Measurements from ENCODE around the gene BORCS8. TPM values are rescaled to one million over a fixed set of nuclear protein-coding genes. Genes with fewer than 3 reads are reported as not detected.
A peak's percentile ranks its signal among the peaks of the same experiment; 100 is the strongest.

Gene BORCS8
- total RNA-seq, 1 donor from 2014 or later, result 26.7 TPM

DNA sequence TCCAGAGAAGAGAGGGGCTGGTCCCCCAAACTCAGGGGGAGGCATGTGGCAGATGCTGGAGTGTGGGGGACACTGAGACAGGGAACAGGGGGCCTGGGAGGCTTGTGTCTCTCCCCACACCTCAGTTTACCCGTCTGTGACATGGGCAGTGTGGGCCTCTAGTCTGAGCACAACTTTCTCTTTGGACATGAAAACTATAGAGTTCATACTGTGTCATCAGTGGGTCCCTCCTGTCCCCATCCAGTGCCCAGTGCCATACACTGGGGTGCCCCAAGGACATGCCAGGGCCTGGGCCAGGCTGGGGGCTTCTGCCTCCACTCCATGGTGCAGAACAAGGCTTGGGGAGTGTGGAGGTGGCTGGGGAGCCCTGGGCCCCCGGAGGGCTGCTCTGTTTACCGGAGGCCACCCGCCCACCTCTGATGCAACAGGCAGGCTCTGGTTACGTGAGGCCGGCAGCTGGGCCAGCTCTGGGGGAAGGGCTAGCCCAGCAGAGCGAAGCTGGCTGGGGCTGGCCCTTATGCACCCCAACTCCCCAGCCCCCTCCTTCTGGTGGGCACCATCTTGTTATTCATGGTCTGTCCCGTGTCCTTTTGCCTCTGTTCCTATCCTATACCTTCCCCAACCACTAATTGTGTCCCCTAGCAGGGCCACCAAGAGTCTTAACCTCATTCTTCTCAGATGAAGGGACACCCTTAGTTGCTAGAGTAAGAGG lies 20.0 kb downstream of the BORCS8 start:
- DNase-seq (ENCODE audit: low spot score in 2 of 2, unreplicated experiment in 2 of 2), result no peak
- Mint-ChIP-seq H3K27me3 (ENCODE audit: low read depth) (peaks cover 19% of the 10 kb centered on the region), H3K4me3 (no peak overlapping the region), H3K9me3 (no peaks in the 10 kb centered on the region), H3K4me1 (peaks cover 19% of the 10 kb centered on the region), H3K27ac (no peak overlapping the region), H3K36me3 (peaks cover 2% of the 10 kb centered on the region)
- TF ChIP-seq, protein P1, sequence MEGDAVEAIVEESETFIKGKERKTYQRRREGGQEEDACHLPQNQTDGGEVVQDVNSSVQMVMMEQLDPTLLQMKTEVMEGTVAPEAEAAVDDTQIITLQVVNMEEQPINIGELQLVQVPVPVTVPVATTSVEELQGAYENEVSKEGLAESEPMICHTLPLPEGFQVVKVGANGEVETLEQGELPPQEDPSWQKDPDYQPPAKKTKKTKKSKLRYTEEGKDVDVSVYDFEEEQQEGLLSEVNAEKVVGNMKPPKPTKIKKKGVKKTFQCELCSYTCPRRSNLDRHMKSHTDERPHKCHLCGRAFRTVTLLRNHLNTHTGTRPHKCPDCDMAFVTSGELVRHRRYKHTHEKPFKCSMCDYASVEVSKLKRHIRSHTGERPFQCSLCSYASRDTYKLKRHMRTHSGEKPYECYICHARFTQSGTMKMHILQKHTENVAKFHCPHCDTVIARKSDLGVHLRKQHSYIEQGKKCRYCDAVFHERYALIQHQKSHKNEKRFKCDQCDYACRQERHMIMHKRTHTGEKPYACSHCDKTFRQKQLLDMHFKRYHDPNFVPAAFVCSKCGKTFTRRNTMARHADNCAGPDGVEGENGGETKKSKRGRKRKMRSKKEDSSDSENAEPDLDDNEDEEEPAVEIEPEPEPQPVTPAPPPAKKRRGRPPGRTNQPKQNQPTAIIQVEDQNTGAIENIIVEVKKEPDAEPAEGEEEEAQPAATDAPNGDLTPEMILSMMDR (IDR thresholded peaks at IDR 0.05; ENCODE audit: unreplicated experiment), result no peak

DNA sequence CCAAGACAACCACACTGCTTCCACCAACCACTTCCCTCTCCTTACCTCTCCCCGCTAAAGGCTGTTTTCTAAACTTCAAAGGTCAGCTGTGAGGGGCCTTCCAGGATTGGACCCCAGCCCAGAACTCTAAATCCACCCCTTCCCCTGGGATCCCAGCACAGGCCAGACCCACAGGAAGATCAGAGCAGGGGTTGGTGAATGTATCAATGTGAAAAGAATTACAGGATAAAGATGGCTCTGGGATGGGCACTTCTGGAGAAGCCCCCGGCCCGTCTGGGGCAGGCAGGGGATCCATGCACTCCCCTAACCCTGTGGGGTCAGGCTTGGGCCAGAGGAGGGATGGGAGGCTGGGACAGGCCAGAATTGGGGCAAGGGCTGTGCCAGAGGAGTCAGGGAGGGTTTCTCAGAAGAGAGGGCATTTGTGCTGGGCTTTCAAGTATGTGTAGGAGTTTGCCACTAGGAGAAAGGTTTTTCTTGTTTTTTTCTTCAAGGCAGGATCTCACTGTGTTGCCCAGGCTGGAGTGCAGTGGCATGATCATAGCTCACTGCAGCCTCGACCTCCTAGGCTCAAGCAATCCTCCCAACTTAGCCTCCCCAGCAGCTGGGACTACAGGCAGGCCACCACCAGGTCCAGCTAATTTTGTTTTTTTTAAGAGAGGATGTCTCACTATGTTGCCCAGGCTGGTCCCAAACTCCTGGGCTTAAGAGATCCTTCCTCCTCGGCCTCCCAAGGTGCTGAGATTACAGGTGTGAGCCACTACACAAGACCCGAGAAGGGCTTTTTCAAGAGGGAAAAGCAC lies 20.9 kb downstream of the BORCS8 start:
- peak overlapping the region; percentile 52 for H3K4me3 Mint-ChIP-seq
- no peak overlapping the region for H3K27ac Mint-ChIP-seq
- H3K9me3 Mint-ChIP-seq, result no peaks in the 10 kb centered on the region
- DNase-seq (ENCODE audit: low spot score in 2 of 2, unreplicated experiment in 2 of 2), result no peak
- peaks cover 19% of the 10 kb centered on the region for H3K27me3 Mint-ChIP-seq (ENCODE audit: low read depth)
- peaks cover 19% of the 10 kb centered on the region for H3K4me1 Mint-ChIP-seq
- H3K36me3 Mint-ChIP-seq, result no peaks in the 10 kb centered on the region
- TF ChIP-seq, protein P1 (IDR thresholded peaks at IDR 0.05; ENCODE audit: unreplicated experiment), result no peak

DNA sequence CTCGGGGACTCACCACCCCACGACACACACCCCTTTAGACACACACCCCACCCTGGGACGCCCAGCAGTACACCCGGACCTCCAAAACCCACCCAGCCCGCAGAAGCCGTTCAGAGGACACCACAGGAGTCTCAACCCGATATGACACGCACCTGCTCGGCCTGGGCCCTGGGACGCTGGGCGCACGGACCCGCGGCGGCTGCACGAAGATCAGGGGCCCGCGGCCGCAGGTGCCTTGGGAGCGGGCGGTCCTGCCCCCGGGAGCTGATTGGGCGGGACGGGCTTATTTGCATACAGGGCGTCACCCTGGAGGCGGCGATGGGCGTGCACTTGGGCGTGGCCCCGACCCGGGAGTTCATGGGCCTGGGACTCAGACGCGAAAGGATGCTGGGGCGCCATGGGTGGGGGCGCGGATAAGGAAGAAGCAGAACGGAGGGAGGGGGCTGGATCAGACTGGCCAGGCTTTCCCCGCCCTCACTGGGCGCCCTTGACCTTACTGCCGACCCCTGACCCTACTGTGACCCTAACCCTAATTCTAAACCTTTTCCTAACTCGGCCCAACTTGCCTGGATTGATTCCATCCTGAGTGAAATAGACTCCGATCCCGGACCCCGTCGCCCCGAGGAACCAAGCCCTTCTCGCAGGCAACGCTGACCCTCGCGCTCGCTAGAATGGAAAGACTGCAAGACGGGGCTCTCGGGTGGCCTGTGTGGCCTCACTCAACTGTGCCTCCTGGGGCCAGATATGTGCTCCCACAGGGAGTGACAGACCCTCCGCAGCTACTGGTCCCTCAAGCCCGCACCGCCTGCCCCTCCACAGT lies 21.7 kb downstream of the BORCS8 start, which contains the start of gene MEF2B:
Gene MEF2B (minus strand): TSS at position 211 of the 820 bp plus-strand sequence. CDS start 19,528 bp downstream, outside the sequence.
- TF ChIP-seq, protein P1 (IDR thresholded peaks at IDR 0.05; ENCODE audit: unreplicated experiment), result no peak
- peak; percentile 60 to 81 for DNase-seq (ENCODE audit: low spot score in 2 of 2, unreplicated experiment in 2 of 2)
- Mint-ChIP-seq H3K9me3 (no peaks in the 10 kb centered on the region), H3K4me3 (peak within 1 kb of the TSS; percentile 52), H3K36me3 (no peaks in the 10 kb centered on the region), H3K4me1 (peaks cover 19% of the 10 kb centered on the region), H3K27ac (no peak within 1 kb of the TSS), H3K27me3 (ENCODE audit: low read depth) (peaks cover 19% of the 10 kb centered on the region)

DNA sequence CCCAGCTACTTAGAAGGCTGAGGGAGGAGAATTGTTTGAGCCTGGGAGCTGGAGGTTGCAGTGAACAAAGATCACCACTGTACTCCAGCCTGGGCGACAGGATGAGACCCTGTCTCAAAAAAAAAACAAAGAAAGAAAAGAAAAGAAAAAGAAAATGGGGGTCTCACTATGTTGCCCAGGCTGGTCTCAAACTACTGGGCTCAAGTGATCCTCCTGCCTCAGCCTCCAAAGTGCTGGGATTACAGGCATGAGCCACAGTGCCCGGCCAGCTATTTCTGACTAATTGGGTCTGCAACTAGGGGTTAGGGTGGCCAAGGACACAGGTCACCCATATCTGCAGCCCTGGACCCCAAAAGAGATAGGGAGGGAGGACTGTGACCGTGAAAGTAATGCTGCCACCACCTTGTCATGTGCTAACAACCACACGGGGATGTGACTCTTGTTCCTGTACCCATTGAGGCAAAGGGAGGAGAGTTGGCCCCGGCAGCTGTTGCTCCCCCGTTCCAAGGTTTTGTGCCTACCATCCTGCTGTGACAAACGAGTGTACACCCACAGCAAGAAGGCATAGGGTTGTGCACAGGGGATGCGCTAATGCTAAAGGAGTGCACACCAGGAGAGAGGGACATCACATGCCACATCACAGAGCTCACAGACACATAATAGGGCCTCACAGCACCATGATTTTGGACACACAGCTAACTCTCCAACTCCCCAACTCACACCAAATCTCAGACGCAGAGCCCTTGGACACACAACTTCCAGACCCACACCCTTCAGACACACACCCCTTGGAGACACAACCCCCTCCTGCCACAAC lies 22.5 kb downstream of the BORCS8 start:
- no peak overlapping the region for H3K27ac Mint-ChIP-seq
- no peaks in the 10 kb centered on the region for H3K9me3 Mint-ChIP-seq
- H3K27me3 Mint-ChIP-seq (ENCODE audit: low read depth), result peaks cover 19% of the 10 kb centered on the region
- peak overlapping the region; percentile 52 for H3K4me3 Mint-ChIP-seq
- TF ChIP-seq, protein P1 (IDR thresholded peaks at IDR 0.05; ENCODE audit: unreplicated experiment), result no peak
- peaks cover 19% of the 10 kb centered on the region for H3K4me1 Mint-ChIP-seq
- no peak for DNase-seq (ENCODE audit: low spot score in 2 of 2, unreplicated experiment in 2 of 2)
- H3K36me3 Mint-ChIP-seq, result no peaks in the 10 kb centered on the region

DNA sequence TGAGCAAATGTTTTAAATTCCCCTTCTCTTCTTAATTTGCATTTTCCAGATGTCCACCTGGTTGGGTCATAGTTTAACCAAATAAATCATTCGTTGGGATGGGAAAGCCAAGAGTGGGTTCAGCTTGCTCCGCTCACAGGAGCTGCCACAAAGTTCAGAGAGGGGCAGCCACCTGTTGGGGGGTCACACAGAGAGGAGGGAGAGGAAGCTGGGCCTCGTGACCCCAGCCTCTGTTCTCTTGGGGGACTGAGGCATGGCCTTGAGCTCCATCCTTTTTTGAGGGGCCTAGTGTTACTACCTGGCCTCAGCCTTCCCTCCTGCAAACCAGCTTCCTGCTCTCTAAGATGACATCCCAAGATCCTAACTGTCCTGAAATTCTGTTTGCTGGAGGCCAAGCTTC lies 24.3 kb downstream of the BORCS8 start:
- peaks cover 19% of the 10 kb centered on the region for H3K4me1 Mint-ChIP-seq
- H3K27me3 Mint-ChIP-seq (ENCODE audit: low read depth), result peaks cover 19% of the 10 kb centered on the region
- no peak for DNase-seq (ENCODE audit: low spot score in 2 of 2, unreplicated experiment in 2 of 2)
- no peaks in the 10 kb centered on the region for H3K36me3 Mint-ChIP-seq
- TF ChIP-seq, protein P1 (IDR thresholded peaks at IDR 0.05; ENCODE audit: unreplicated experiment), result no peak
- H3K4me3 Mint-ChIP-seq, result no peak overlapping the region
- H3K9me3 Mint-ChIP-seq, result no peaks in the 10 kb centered on the region
- no peak overlapping the region for H3K27ac Mint-ChIP-seq

Measured in mesothelial cell of epicardium (in vitro differentiated cells).